HepG2 (cell line): ENCODE data around the gene NCAPD2. TPM values are rescaled to one million over a fixed set of nuclear protein-coding genes. Genes with fewer than 3 reads are reported as not detected.

Experiments
- AKAP8 ChIP-seq: sonication (generic); formaldehyde crosslinking; IDR thresholded peaks from 2 replicates; pipeline ENCODE4 v1.5.1; 2020; ENCODE audit warnings: mild to moderate bottlenecking, missing genetic modification reagents
- GATAD2A ChIP-seq: IDR thresholded peaks from 2 replicates; pipeline ENCODE4 v1.6.1; 2016
- HIVEP1 ChIP-seq: sonication (generic); formaldehyde crosslinking; IDR thresholded peaks from 2 replicates; pipeline ENCODE4 v1.4.0; 2020; ENCODE audit warnings: mild to moderate bottlenecking, missing genetic modification reagents
- HNRNPL ChIP-seq: fragments of 200-400 bp; formaldehyde crosslinking; IDR thresholded peaks from 2 replicates; pipeline ENCODE4 v1.6.1; 2017; ENCODE audit warnings: mild to moderate bottlenecking, low read depth, low read length
- HOXA7 ChIP-seq: sonication (generic); formaldehyde crosslinking; IDR thresholded peaks from 2 replicates; pipeline ENCODE4 v1.8.1; 2022; ENCODE audit warnings: mild to moderate bottlenecking, missing genetic modification reagents, moderate library complexity
- KDM5A ChIP-seq: fragments of 200-600 bp; sonication (generic); IDR thresholded peaks from 2 replicates; pipeline ENCODE4 v1.7.0; 2018; ENCODE audit warnings: antibody characterized with exemption, mild to moderate bottlenecking, low read length, borderline replicate concordance
- MTA1 ChIP-seq: sonication (generic); formaldehyde crosslinking; IDR thresholded peaks from 2 replicates; pipeline ENCODE4 v1.4.0; 2020; ENCODE audit warnings: missing genetic modification reagents, mild to moderate bottlenecking, borderline replicate concordance
- POLR2AphosphoS5 ChIP-seq: IDR thresholded peaks from 2 replicates; pipeline ENCODE4 v1.6.1; 2012; ENCODE audit warnings: low read depth, low read length
- POLR2G ChIP-seq: fragments of 200-400 bp; formaldehyde crosslinking; IDR thresholded peaks from 2 replicates; pipeline ENCODE4 v1.6.1; 2018; ENCODE audit warnings: mild to moderate bottlenecking, low read depth, low read length, moderate library complexity
- RAD21 ChIP-seq: fragments of 450-650 bp; formaldehyde crosslinking; IDR thresholded peaks from 2 replicates; pipeline ENCODE4 v1.5.0; 2020; ENCODE audit warnings: mild to moderate bottlenecking
- RAD51 ChIP-seq: fragments of 450-650 bp; IDR thresholded peaks from 2 replicates; pipeline ENCODE4 v1.6.1; 2016; ENCODE audit warnings: borderline replicate concordance
- RBFOX2 ChIP-seq: fragments of 200-400 bp; formaldehyde crosslinking; IDR thresholded peaks from 2 replicates; pipeline ENCODE4 v1.6.1; 2017; ENCODE audit warnings: low read depth, mild to moderate bottlenecking, low read length
- ZKSCAN5 ChIP-seq: sonication (generic); formaldehyde crosslinking; IDR thresholded peaks from 2 replicates; pipeline ENCODE4 v1.5.1; 2020; ENCODE audit warnings: mild to moderate bottlenecking, missing genetic modification reagents
- ZNF343 ChIP-seq: sonication (generic); formaldehyde crosslinking; IDR thresholded peaks from 2 replicates; pipeline ENCODE4 v1.4.0; 2020; ENCODE audit warnings: mild to moderate bottlenecking, missing genetic modification reagents
- ZNF549 ChIP-seq: sonication (generic); formaldehyde crosslinking; IDR thresholded peaks from 2 replicates; pipeline ENCODE4 v1.5.0; 2020; ENCODE audit warnings: missing genetic modification reagents
- ZNF768 ChIP-seq: sonication (generic); formaldehyde crosslinking; IDR thresholded peaks from 2 replicates; pipeline ENCODE4 v1.4.0; 2020; ENCODE audit warnings: missing genetic modification reagents
- polyA plus RNA-seq, 8 experiments: library from polyadenylated mRNA; depleted of rRNA in 3 of 8; stranded (reverse) in 7 of 8; unstranded in 1 of 8; fragments of >200 nt; fragmentation: Illumina TruSeq in 4 of 8; extraction: Trizol in 4 of 8; gene quantifications; 2 replicates each; pipeline versions ENCODE4 v1.2.1 to v1.2.3, GENCODE V29; 2011 to 2016; ENCODE audit warnings: low read depth in 4 of 8, missing spikeins in 1 of 8, mixed read lengths in 1 of 8; ENCODE audit not compliant: insufficient read depth in 1 of 8
- total RNA-seq, 5 experiments: library from RNA; depleted of rRNA; stranded (reverse); fragments of >200 nt; fragmentation: Illumina TruSeq; extraction: Trizol; gene quantifications; 2 replicates each; pipeline ENCODE4 v1.2.3, GENCODE V29; 2016; ENCODE audit warnings: low read depth in 1 of 5
- TF ChIP-seq, protein P1 (sequence below): sonication (generic); formaldehyde crosslinking; IDR thresholded peaks from 2 replicates; pipeline ENCODE4 v1.4.0; 2020; ENCODE audit warnings: mild to moderate bottlenecking, missing genetic modification reagents
- TF ChIP-seq, protein P2 (sequence below): sonication (generic); formaldehyde crosslinking; IDR thresholded peaks from 2 replicates; pipeline ENCODE4 v1.8.1; 2022; ENCODE audit warnings: mild to moderate bottlenecking, missing genetic modification reagents
- TF ChIP-seq, protein P3 (sequence below): sonication (generic); formaldehyde crosslinking; IDR thresholded peaks from 2 replicates; pipeline ENCODE4 v1.8.1; 2023; ENCODE audit warnings: mild to moderate bottlenecking, missing genetic modification reagents
- TF ChIP-seq, protein P4 (sequence below), 2 experiments: fragments of 450-650 bp in 1 of 2; sonication (generic) in 1 of 2; formaldehyde crosslinking; IDR thresholded peaks; 2 replicates each; pipeline versions ENCODE4 v1.5.0 to v1.8.0; 2020 to 2022; ENCODE audit warnings: mild to moderate bottlenecking in 1 of 2, missing genetic modification reagents in 1 of 2
- TF ChIP-seq, protein P5 (sequence below): IDR thresholded peaks from 2 replicates; pipeline ENCODE4 v1.6.1; 2016; ENCODE audit warnings: missing biosample characterization, missing genetic modification reagents, low read depth
- TF ChIP-seq, protein P6 (sequence below): sonication (generic); formaldehyde crosslinking; IDR thresholded peaks from 2 replicates; pipeline ENCODE4 v1.5.1; 2020; ENCODE audit warnings: mild to moderate bottlenecking, missing genetic modification reagents, moderate library complexity

Gene NCAPD2
- total and polyA plus RNA-seq, 2 of the 13 experiments (the other 11 are each of a cell fraction or from before 2014, with no cell fraction given): 51.1 to 65.6 TPM

DNA sequence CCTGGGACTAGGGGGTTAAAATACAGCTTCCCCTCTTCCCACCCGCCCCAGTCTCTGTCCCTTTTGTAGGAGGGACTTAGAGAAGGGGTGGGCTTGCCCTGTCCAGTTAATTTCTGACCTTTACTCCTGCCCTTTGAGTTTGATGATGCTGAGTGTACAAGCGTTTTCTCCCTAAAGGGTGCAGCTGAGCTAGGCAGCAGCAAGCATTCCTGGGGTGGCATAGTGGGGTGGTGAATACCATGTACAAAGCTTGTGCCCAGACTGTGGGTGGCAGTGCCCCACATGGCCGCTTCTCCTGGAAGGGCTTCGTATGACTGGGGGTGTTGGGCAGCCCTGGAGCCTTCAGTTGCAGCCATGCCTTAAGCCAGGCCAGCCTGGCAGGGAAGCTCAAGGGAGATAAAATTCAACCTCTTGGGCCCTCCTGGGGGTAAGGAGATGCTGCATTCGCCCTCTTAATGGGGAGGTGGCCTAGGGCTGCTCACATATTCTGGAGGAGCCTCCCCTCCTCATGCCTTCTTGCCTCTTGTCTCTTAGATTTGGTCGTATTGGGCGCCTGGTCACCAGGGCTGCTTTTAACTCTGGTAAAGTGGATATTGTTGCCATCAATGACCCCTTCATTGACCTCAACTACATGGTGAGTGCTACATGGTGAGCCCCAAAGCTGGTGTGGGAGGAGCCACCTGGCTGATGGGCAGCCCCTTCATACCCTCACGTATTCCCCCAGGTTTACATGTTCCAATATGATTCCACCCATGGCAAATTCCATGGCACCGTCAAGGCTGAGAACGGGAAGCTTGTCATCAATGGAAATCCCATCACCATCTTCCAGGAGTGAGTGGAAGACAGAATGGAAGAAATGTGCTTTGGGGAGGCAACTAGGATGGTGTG is 42.3 kb downstream of the NCAPD2 start (continued):
- TF ChIP-seq GATAD2A (CRISPR knock-in tag): no peak
- TF ChIP-seq MTA1 (CRISPR knock-in tag): no peak
- peak; percentile 25; the same call in 1 of the 2 replicates for TF ChIP-seq RBFOX2
- no peak for TF ChIP-seq HNRNPL
- TF ChIP-seq POLR2G: peak; percentile 33; the same call in 1 of the 2 replicates
- TF ChIP-seq, protein P1, sequence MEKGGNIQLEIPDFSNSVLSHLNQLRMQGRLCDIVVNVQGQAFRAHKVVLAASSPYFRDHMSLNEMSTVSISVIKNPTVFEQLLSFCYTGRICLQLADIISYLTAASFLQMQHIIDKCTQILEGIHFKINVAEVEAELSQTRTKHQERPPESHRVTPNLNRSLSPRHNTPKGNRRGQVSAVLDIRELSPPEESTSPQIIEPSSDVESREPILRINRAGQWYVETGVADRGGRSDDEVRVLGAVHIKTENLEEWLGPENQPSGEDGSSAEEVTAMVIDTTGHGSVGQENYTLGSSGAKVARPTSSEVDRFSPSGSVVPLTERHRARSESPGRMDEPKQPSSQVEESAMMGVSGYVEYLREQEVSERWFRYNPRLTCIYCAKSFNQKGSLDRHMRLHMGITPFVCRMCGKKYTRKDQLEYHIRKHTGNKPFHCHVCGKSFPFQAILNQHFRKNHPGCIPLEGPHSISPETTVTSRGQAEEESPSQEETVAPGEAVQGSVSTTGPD (CRISPR knock-in tag): no peak
- no peak for TF ChIP-seq ZKSCAN5 (CRISPR knock-in tag)
- TF ChIP-seq RAD51: no peak
- TF ChIP-seq AKAP8 (CRISPR knock-in tag): peak; percentile 74; the same call in 1 of the 2 replicates
- no peak for TF ChIP-seq ZNF768 (CRISPR knock-in tag)
- TF ChIP-seq, protein P2, sequence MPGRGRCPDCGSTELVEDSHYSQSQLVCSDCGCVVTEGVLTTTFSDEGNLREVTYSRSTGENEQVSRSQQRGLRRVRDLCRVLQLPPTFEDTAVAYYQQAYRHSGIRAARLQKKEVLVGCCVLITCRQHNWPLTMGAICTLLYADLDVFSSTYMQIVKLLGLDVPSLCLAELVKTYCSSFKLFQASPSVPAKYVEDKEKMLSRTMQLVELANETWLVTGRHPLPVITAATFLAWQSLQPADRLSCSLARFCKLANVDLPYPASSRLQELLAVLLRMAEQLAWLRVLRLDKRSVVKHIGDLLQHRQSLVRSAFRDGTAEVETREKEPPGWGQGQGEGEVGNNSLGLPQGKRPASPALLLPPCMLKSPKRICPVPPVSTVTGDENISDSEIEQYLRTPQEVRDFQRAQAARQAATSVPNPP: no peak
- 0 out of 2 replicates have a peak, but pooled peaks have one; percentile 22 for TF ChIP-seq RAD21 (CRISPR knock-in tag)
- TF ChIP-seq, protein P3, sequence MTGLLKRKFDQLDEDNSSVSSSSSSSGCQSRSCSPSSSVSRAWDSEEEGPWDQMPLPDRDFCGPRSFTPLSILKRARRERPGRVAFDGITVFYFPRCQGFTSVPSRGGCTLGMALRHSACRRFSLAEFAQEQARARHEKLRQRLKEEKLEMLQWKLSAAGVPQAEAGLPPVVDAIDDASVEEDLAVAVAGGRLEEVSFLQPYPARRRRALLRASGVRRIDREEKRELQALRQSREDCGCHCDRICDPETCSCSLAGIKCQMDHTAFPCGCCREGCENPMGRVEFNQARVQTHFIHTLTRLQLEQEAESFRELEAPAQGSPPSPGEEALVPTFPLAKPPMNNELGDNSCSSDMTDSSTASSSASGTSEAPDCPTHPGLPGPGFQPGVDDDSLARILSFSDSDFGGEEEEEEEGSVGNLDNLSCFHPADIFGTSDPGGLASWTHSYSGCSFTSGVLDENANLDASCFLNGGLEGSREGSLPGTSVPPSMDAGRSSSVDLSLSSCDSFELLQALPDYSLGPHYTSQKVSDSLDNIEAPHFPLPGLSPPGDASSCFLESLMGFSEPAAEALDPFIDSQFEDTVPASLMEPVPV (CRISPR knock-in tag): no peak
- TF ChIP-seq POLR2AphosphoS5: peak; percentile 11; the same call in 1 of the 2 replicates
- no peak for TF ChIP-seq ZNF343 (CRISPR knock-in tag)
- TF ChIP-seq KDM5A: no peak
- TF ChIP-seq, protein P4, sequence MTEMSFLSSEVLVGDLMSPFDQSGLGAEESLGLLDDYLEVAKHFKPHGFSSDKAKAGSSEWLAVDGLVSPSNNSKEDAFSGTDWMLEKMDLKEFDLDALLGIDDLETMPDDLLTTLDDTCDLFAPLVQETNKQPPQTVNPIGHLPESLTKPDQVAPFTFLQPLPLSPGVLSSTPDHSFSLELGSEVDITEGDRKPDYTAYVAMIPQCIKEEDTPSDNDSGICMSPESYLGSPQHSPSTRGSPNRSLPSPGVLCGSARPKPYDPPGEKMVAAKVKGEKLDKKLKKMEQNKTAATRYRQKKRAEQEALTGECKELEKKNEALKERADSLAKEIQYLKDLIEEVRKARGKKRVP (CRISPR knock-in tag; IDR thresholded peaks at IDR 0.05): no peak
- no peak for TF ChIP-seq HIVEP1 (CRISPR knock-in tag)
- TF ChIP-seq HOXA7 (CRISPR knock-in tag): no peak
- TF ChIP-seq ZNF549: no peak
- TF ChIP-seq, protein P5, sequence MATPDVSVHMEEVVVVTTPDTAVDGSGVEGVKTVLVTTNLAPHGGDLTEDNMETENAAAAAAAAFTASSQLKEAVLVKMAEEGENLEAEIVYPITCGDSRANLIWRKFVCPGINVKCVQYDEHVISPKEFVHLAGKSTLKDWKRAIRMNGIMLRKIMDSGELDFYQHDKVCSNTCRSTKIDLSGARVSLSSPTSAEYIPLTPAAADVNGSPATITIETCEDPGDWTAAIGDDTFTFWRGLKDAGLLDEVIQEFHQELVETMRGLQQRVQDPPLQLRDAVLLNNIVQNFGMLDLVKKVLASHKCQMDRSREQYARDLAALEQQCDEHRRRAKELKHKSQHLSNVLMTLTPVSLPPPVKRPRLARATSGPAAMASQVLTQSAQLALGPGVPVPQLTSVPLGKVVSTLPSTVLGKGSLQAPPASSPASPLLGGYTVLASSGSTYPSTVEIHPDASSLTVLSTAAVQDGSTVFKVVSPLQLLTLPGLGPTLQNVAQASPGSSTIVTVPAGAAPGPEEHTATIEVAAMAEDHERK: no peak
- TF ChIP-seq, protein P6, sequence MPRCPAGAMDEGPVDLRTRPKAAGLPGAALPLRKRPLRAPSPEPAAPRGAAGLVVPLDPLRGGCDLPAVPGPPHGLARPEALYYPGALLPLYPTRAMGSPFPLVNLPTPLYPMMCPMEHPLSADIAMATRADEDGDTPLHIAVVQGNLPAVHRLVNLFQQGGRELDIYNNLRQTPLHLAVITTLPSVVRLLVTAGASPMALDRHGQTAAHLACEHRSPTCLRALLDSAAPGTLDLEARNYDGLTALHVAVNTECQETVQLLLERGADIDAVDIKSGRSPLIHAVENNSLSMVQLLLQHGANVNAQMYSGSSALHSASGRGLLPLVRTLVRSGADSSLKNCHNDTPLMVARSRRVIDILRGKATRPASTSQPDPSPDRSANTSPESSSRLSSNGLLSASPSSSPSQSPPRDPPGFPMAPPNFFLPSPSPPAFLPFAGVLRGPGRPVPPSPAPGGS (CRISPR knock-in tag): 0 out of 2 replicates have a peak, but pooled peaks have one; percentile 51
